ENCODE measurements around the gene ZNF584.
"Not testable (repeated sequence)": the region's sequence is repeated elsewhere in the genome, so short reads cannot be mapped to it uniquely, and the experiment has no call there.

Gene ZNF584

DNA sequence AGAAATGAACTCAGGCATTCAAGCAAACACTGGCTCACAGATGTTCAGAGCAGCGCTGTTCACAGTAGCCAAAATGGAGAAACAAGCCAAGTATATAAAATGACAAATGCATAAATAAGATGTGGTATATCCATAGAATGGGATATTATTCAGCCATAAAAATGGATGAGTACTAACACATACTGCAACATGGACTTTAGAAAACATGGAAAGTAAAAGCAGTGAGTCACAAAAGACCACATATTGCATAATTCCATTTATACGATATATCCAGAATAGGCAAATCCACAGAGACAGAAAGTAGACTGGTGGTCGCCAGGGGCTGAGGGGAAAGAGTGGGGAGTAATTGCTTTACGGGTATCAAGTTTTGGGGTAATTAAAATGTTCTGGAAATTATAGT, 34.2 kb upstream of the ZNF584 start:
- Histone ChIP-seq H3K36me3 (ENCODE audit: low read depth) (no peaks in the 10 kb centered on the region), H3K9me3 (ENCODE audit: severe bottlenecking) (no peaks in the 10 kb centered on the region), H3K4me3 (ENCODE audit: severe bottlenecking) (no peak overlapping the region), H3K4me1 (ENCODE audit: insufficient read depth, poor library complexity, severe bottlenecking) (no peaks in the 10 kb centered on the region), H3K27me3 (ENCODE audit: insufficient read depth, poor library complexity, severe bottlenecking) (no peaks in the 10 kb centered on the region), H3K27ac (ENCODE audit: poor library complexity, severe bottlenecking) (no peak overlapping the region)
- no peak for ATAC-seq (ENCODE audit: low read depth)
- no peak for DNase-seq (ENCODE audit: low spot score)
- TF ChIP-seq CTCF (IDR thresholded peaks at IDR 0.05; ENCODE audit: poor library complexity, severe bottlenecking): no peak

DNA sequence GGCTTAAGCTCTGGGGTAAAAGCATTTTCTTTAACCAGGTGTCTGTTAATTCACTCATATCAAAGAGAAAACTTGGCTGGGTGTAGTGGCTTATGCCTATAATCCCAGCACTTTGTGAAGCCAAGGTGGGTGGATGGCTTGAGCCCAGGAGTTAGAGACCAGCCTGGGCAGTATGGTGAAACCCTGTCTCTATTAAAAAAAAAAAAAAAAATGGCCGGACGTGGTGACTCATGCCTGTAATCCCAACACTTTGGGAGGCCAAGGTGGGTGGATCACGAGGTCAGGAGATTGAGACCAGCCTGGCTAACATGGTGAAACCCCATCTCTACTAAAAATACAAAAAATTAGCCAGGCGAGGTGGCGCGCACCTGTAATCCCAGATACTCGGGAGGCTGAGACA, 31.7 kb upstream of the ZNF584 start:
- not testable (repeated sequence) for ATAC-seq (ENCODE audit: low read depth); H3K36me3 ChIP-seq (ENCODE audit: low read depth)

DNA sequence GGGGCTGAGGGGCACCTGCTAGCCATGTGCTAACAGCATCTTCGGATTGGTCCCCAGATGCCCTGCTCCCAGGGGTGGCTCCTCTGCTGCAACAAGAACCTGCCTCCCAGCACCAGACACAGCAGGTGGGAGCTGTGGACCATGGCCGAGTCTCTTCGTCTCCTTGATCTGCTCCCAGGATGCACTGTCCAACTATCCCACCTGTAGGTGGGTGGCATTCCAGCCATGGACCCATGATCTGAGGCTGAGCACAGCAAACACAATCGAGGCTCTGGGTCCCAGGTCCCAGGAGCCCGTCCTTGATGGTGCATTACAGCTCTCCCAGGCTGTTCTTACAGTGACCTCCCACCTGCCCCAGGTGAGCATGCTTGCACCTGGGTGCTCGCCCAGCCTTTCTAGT, 29.2 kb upstream of the ZNF584 start:
- no peak overlapping the region for H3K27ac ChIP-seq (ENCODE audit: poor library complexity, severe bottlenecking)
- ATAC-seq (ENCODE audit: low read depth): no peak
- H3K4me3 ChIP-seq (ENCODE audit: severe bottlenecking): no peak overlapping the region

More for the DNA sequence above, 31.7 kb upstream of the ZNF584 start:
- H3K9me3 ChIP-seq (ENCODE audit: severe bottlenecking); H3K4me3 ChIP-seq (ENCODE audit: severe bottlenecking); DNase-seq (ENCODE audit: low spot score); H3K27ac ChIP-seq (ENCODE audit: poor library complexity, severe bottlenecking); H3K4me1 ChIP-seq (ENCODE audit: insufficient read depth, poor library complexity, severe bottlenecking); H3K27me3 ChIP-seq (ENCODE audit: insufficient read depth, poor library complexity, severe bottlenecking): not testable (repeated sequence)

DNA sequence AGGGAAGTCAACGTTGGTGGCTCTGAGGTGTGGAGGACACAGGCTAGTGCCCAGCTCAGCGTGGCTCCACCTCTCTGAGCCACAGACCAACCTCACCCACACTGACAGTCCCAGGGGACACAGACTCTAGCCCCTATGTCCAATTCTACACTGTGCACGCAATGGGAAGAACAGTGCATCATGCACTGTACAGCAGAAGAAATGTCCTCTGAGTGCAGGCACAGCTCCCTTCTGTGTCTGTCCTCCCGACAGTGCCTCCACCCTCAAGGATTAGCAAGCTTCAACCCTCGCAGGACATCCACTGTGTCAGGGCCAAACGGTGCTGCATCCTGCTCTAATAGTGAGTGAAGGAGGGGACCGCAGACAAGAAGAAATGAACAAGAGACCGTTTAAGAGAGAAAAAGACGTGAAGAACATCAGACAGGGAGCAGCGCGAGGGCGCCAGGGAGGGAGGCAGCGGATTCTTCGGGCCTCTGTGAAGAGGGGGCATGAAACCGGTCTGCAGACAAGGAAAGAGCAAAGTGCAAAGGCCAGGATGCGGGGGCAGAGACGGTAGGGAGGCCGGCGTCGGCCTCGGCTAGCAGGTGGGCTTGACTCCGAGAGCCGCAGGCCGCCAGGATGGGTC, 28.3 kb upstream of the ZNF584 start:
- TF ChIP-seq CTCF (IDR thresholded peaks at IDR 0.05; ENCODE audit: poor library complexity, severe bottlenecking): no peak
- Histone ChIP-seq H3K36me3 (ENCODE audit: low read depth) (no peaks in the 10 kb centered on the region), H3K27me3 (ENCODE audit: insufficient read depth, poor library complexity, severe bottlenecking) (no peaks in the 10 kb centered on the region), H3K4me1 (ENCODE audit: insufficient read depth, poor library complexity, severe bottlenecking) (no peaks in the 10 kb centered on the region), H3K27ac (ENCODE audit: poor library complexity, severe bottlenecking) (peak overlapping the region; percentile 42), H3K9me3 (ENCODE audit: severe bottlenecking) (no peaks in the 10 kb centered on the region), H3K4me3 (ENCODE audit: severe bottlenecking) (peak overlapping the region; percentile 68)
- no peak for DNase-seq (ENCODE audit: low spot score)
- ATAC-seq (ENCODE audit: low read depth): no peak; the same call in 2 of the 3 replicates

More for the DNA sequence above, 29.2 kb upstream of the ZNF584 start:
- TF ChIP-seq CTCF (IDR thresholded peaks at IDR 0.05; ENCODE audit: poor library complexity, severe bottlenecking): no peak
- Histone ChIP-seq H3K4me1 (ENCODE audit: insufficient read depth, poor library complexity, severe bottlenecking) (no peaks in the 10 kb centered on the region), H3K9me3 (ENCODE audit: severe bottlenecking) (no peaks in the 10 kb centered on the region), H3K36me3 (ENCODE audit: low read depth) (no peaks in the 10 kb centered on the region), H3K27me3 (ENCODE audit: insufficient read depth, poor library complexity, severe bottlenecking) (no peaks in the 10 kb centered on the region)
- DNase-seq (ENCODE audit: low spot score): no peak

- H3K4me3 ChIP-seq (ENCODE audit: severe bottlenecking): peak within 1 kb of the TSS; percentile 68
- H3K27ac ChIP-seq (ENCODE audit: poor library complexity, severe bottlenecking): peak within 1 kb of the TSS; percentile 42
- no peaks in the 10 kb centered on the region for H3K4me1 ChIP-seq (ENCODE audit: insufficient read depth, poor library complexity, severe bottlenecking)
- no peaks in the 10 kb centered on the region for H3K9me3 ChIP-seq (ENCODE audit: severe bottlenecking)
- DNase-seq (ENCODE audit: low spot score) (peak; percentile 100), ATAC-seq (ENCODE audit: low read depth) (peak; percentile 86)
- no peak for TF ChIP-seq CTCF (IDR thresholded peaks at IDR 0.05; ENCODE audit: poor library complexity, severe bottlenecking)
- no peaks in the 10 kb centered on the region for H3K36me3 ChIP-seq (ENCODE audit: low read depth)
- H3K27me3 ChIP-seq (ENCODE audit: insufficient read depth, poor library complexity, severe bottlenecking): no peaks in the 10 kb centered on the region
These were observed 27.6 kb upstream of the ZNF584 start, which contains the start of gene ZNF837 for GRCh38 chr19:58380662-58381459. Gene ZNF837 (minus strand): TSS chr19:58381030. CDS start chr19:58369332, 11,698 bp downstream.
